Type B pancreatic cell (in vitro differentiated cells): ENCODE results near the gene TCF19. TPM values are rescaled to one million over a fixed set of nuclear protein-coding genes. Genes with fewer than 3 reads are reported as not detected.
"Not testable (repeated sequence)": the region's sequence is repeated elsewhere in the genome, so short reads cannot be mapped to it uniquely, and the experiment has no call there.

Experiments
- DNase-seq: peaks from one replicate; pipeline ENCODE4 v3.0.0; 2021; ENCODE audit warnings: mixed read lengths; ENCODE audit not compliant: unreplicated experiment; ENCODE audit errors: extremely low spot score
- H3K27ac Mint-ChIP-seq: 2 replicates; pipeline ENCODE4 v1.8.0; 2021; ENCODE audit warnings: mild to moderate bottlenecking, mixed read lengths
- H3K27me3 Mint-ChIP-seq: 2 replicates; pipeline ENCODE4 v1.8.0; 2021; ENCODE audit warnings: mixed read lengths
- H3K36me3 Mint-ChIP-seq: 2 replicates; pipeline ENCODE4 v1.8.0; 2021; ENCODE audit warnings: mixed read lengths
- H3K4me1 Mint-ChIP-seq: one replicate; pipeline ENCODE4 v1.8.0; 2021; ENCODE audit warnings: mixed read lengths; ENCODE audit not compliant: unreplicated experiment
- H3K4me3 Mint-ChIP-seq: 2 replicates; pipeline ENCODE4 v1.8.0; 2021; ENCODE audit warnings: mild to moderate bottlenecking, mixed read lengths
- H3K9me3 Mint-ChIP-seq: 2 replicates; pipeline ENCODE4 v1.8.0; 2021; ENCODE audit warnings: mixed read lengths
- CTCF ChIP-seq: fragments of 200-600 bp; sonication (generic); conservative IDR thresholded peaks from 2 replicates; pipeline ENCODE4 v1.5.0; 2021; ENCODE audit warnings: antibody characterized with exemption, mild to moderate bottlenecking
- total RNA-seq: library from RNA; stranded (reverse); gene quantifications from 2 replicates; pipeline ENCODE4 v1.2.1, GENCODE V29; 2021; ENCODE audit warnings: low replicate concordance

TCF19 gene
- total RNA-seq, 1 donor from 2014 or later, result 18.9 TPM

- Mint-ChIP-seq H3K36me3 (peaks cover 3% of the 10 kb centered on the region), H3K9me3 (peaks cover 5% of the 10 kb centered on the region), H3K27ac (no peak overlapping the region), H3K4me1 (peaks cover 5% of the 10 kb centered on the region), H3K4me3 (no peak overlapping the region), H3K27me3 (peaks cover 7% of the 10 kb centered on the region)
- no peak for TF ChIP-seq CTCF
- no peak for DNase-seq
Observed at GRCh38 chr6:31194061-31194834, 35.9 kb downstream of the TCF19 start.

GRCh38 chr6:31195308-31195979, 37.1 kb downstream of the TCF19 start:
- not testable (repeated sequence) for H3K4me1 Mint-ChIP-seq

GRCh38 chr6:31196251-31197022, 38.0 kb downstream of the TCF19 start:
- peak overlapping the region; percentile 87 for H3K27ac Mint-ChIP-seq
- H3K4me1 Mint-ChIP-seq, result not testable (repeated sequence)

More at GRCh38 chr6:31195308-31195979, 37.1 kb downstream of the TCF19 start:
- not testable (repeated sequence) for H3K27me3 Mint-ChIP-seq, H3K27ac Mint-ChIP-seq, H3K9me3 Mint-ChIP-seq, DNase-seq, H3K36me3 Mint-ChIP-seq, H3K4me3 Mint-ChIP-seq

GRCh38 chr6:31197559-31198305, 39.3 kb downstream of the TCF19 start:
- Mint-ChIP-seq H3K27me3 (peaks cover 10% of the 10 kb centered on the region), H3K9me3 (peaks cover 5% of the 10 kb centered on the region), H3K4me1 (peaks cover 5% of the 10 kb centered on the region), H3K36me3 (peaks cover 3% of the 10 kb centered on the region), H3K27ac (peak overlapping the region; percentile 87), H3K4me3 (peak overlapping the region; percentile 89)
- TF ChIP-seq CTCF, result no peak
- DNase-seq, result no peak

More at GRCh38 chr6:31196251-31197022, 38.0 kb downstream of the TCF19 start:
- not testable (repeated sequence) for H3K36me3 Mint-ChIP-seq, H3K9me3 Mint-ChIP-seq, DNase-seq
- H3K27me3 Mint-ChIP-seq, result peaks cover 10% of the 10 kb centered on the region
- H3K4me3 Mint-ChIP-seq, result peak overlapping the region; percentile 89

- DNase-seq, H3K36me3 Mint-ChIP-seq, H3K9me3 Mint-ChIP-seq, H3K27ac Mint-ChIP-seq, H3K4me3 Mint-ChIP-seq: not testable (repeated sequence)
- Mint-ChIP-seq H3K4me1 (peaks cover 15% of the 10 kb centered on the region), H3K27me3 (peaks cover 16% of the 10 kb centered on the region)
Observed at GRCh38 chr6:31199105-31199452, 40.7 kb downstream of the TCF19 start.

GRCh38 chr6:31202259-31203166, 44.1 kb downstream of the TCF19 start:
- Mint-ChIP-seq H3K27ac (peak overlapping the region; percentile 85), H3K9me3 (no peaks in the 10 kb centered on the region), H3K4me1 (peaks cover 12% of the 10 kb centered on the region), H3K36me3 (no peaks in the 10 kb centered on the region), H3K4me3 (no peak overlapping the region), H3K27me3 (peaks cover 15% of the 10 kb centered on the region)
- DNase-seq, result no peak
- no peak for TF ChIP-seq CTCF
